ENCODE measurements around the gene BAIAP2. TPM values are rescaled to one million over a fixed set of nuclear protein-coding genes. Genes with fewer than 3 reads are reported as not detected.

The BAIAP2 gene
- total and polyA plus RNA-seq, 2 of the 13 experiments (the other 11 are each of a cell fraction or from before 2014, with no cell fraction given) = 22.5 to 24.0 TPM

GRCh38 chr17:81082177-81083073, 47.5 kb downstream of the BAIAP2 start (continued):
- no peak for TF ChIP-seq ZHX2 (IDR thresholded peaks at IDR 0.05; ENCODE audit: low read depth)
- no peak for TF ChIP-seq ZHX2 (CRISPR knock-in tag; IDR thresholded peaks at IDR 0.05; ENCODE audit: borderline replicate concordance)
- TF ChIP-seq NRL (CRISPR knock-in tag; IDR thresholded peaks at IDR 0.05; ENCODE audit: borderline replicate concordance) = peak; percentile 12; the same call in 1 of the 2 replicates
- 0 out of 2 replicates have a peak, but pooled peaks have one; percentile 3 for TF ChIP-seq TAF1 (CRISPR knock-in tag; IDR thresholded peaks at IDR 0.05)
- no peak for TF ChIP-seq ZNF367 (CRISPR knock-in tag; IDR thresholded peaks at IDR 0.05; ENCODE audit: borderline replicate concordance)
- TF ChIP-seq MTA1 (CRISPR knock-in tag; IDR thresholded peaks at IDR 0.05; ENCODE audit: borderline replicate concordance) = no peak
- no peak for TF ChIP-seq ZMYM2 (CRISPR knock-in tag; IDR thresholded peaks at IDR 0.05)
- no peak for TF ChIP-seq ZNF614 (CRISPR knock-in tag; IDR thresholded peaks at IDR 0.05; ENCODE audit: borderline replicate concordance)
- no peak for TF ChIP-seq SP1 (IDR thresholded peaks at IDR 0.05)
- no peak for TF ChIP-seq SP1 (CRISPR knock-in tag; IDR thresholded peaks at IDR 0.05)
- TF ChIP-seq ZNF20 (CRISPR knock-in tag; IDR thresholded peaks at IDR 0.05) = no peak
- TF ChIP-seq RARG (CRISPR knock-in tag; IDR thresholded peaks at IDR 0.05; ENCODE audit: low read depth) = no peak
- no peak; the same call in 1 of the 2 replicates for TF ChIP-seq ZFP90 (CRISPR knock-in tag; IDR thresholded peaks at IDR 0.05; ENCODE audit: borderline replicate concordance)
- TF ChIP-seq ARNTL (CRISPR knock-in tag; IDR thresholded peaks at IDR 0.05) = no peak
- 0 out of 2 replicates have a peak, but pooled peaks have one; percentile 0 for TF ChIP-seq ZNF558 (CRISPR knock-in tag; IDR thresholded peaks at IDR 0.05; ENCODE audit: borderline replicate concordance)
- TF ChIP-seq ZSCAN20 (CRISPR knock-in tag; IDR thresholded peaks at IDR 0.05; ENCODE audit: borderline replicate concordance) = no peak
- TF ChIP-seq ZFP82 (CRISPR knock-in tag; IDR thresholded peaks at IDR 0.05; ENCODE audit: borderline replicate concordance) = no peak
- TF ChIP-seq ZHX1 (CRISPR knock-in tag; IDR thresholded peaks at IDR 0.05; ENCODE audit: low read depth) = no peak
- no peak for TF ChIP-seq JDP2 (CRISPR knock-in tag; IDR thresholded peaks at IDR 0.05; ENCODE audit: borderline replicate concordance)
- TF ChIP-seq IRF9 (CRISPR knock-in tag; IDR thresholded peaks at IDR 0.05; ENCODE audit: borderline replicate concordance) = peak; percentile 9; the same call in 1 of the 2 replicates
